Activated CD8-positive, alpha-beta memory T cell treated with anti-CD3 and anti-CD28 coated beads for 36 hours (primary cell): ENCODE data around the gene EME2. TPM values are rescaled to one million over a fixed set of nuclear protein-coding genes. Genes with fewer than 3 reads are reported as not detected.

ENCODE experiments used
- CTCF ChIA-PET: fragments of 350-600 bp; sonication (Branson Sonifier 250); formaldehyde crosslinking; loops from one replicate; lab custom pipeline; 2021; ENCODE audit warnings: antibody characterized with exemption; lab: Charles Lee
- POLR2A ChIA-PET: fragments of 350-600 bp; sonication (Branson Sonifier 250); formaldehyde crosslinking; loops from one replicate; lab custom pipeline; 2021; ENCODE audit warnings: antibody characterized with exemption; lab: Charles Lee
- total RNA-seq, 2 experiments: library from RNA; stranded (reverse); gene quantifications; one replicate each; pipeline ENCODE4 v1.2.3, GENCODE V29; 2021

Gene EME2
- total RNA-seq, 2 experiments from 2014 or later: 20.3 TPM

DNA sequence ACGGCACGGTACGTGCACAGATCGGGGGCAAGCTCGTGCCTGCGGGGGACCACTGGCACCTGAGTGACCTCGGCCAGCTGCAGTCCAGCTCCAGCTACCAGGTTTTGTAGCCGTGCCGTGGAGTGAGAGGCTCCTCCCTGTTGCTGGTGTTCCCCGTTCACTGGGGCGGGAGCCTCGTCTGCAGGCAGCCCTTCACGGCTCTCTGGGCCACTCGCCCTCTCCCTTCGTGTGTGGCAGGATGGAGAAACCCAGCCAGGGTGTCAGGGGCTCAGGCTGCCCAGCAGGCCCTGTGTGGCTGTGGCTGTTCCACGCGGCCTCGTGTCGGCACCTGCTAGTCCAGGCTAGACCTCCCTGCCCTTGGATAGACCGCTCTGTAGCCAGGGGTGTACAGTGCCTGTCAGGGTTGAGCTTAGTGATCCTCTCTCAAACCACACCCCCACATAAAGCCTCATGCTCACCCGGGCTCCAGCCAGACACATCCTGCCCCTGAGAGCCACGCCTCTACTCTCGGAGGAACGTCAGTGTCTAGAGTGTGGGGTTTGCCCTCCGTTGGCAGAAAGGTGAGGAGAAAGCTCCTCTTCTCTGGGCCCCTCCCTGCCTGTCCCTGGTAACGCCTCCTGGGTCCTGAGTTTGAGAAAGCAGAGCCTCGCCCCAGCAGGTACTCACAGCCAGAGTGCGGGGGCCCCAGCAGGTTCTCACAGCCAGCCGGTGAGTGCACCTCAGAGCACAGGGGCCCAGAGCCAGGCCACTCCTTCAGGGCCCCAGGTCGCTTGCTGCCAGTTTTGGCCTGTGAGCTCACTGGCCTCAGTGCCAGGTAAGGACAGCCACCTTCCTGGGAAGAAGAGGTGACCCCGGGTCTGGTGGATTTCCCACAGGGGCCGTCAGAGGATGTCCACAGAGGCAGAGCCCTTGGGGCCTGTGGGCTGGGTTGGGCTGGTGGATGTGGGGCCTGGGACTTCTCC is 29.0 kb upstream of the EME2 start:
- POLR2A ChIA-PET: interaction anchor here (0.6 kb wide), 1 partner anchor 66 kb away, joined by 3 read pairs; the partner anchor contains the start of gene JPT2
- CTCF ChIA-PET: no interaction called here

DNA sequence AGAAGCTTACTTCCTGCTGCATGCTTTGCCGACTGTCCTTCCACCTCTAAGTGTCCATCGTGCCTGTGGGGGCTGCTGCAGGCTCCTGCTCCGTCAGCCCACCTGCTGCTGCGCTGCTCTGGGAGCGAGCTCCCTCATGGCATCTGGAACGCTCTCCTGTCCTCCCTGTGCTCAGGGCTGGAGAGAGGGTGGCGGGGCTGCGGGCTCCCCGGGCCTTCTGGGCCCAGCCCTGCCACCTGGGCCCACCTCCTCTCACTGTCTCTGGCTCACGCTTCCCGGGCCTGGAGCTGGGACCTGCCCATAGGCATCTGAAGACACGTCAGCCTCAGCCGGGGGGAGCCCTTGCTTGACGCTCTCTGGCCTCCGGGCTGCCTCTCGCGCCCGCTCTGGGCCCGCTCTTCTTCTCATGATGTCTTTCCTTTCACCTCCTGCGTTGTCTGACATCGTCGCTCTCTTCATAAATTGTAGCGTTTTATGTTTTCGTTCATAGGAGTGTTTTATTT is 28.2 kb upstream of the EME2 start:
- POLR2A ChIA-PET: no interaction called here
- CTCF ChIA-PET: no interaction called here

DNA sequence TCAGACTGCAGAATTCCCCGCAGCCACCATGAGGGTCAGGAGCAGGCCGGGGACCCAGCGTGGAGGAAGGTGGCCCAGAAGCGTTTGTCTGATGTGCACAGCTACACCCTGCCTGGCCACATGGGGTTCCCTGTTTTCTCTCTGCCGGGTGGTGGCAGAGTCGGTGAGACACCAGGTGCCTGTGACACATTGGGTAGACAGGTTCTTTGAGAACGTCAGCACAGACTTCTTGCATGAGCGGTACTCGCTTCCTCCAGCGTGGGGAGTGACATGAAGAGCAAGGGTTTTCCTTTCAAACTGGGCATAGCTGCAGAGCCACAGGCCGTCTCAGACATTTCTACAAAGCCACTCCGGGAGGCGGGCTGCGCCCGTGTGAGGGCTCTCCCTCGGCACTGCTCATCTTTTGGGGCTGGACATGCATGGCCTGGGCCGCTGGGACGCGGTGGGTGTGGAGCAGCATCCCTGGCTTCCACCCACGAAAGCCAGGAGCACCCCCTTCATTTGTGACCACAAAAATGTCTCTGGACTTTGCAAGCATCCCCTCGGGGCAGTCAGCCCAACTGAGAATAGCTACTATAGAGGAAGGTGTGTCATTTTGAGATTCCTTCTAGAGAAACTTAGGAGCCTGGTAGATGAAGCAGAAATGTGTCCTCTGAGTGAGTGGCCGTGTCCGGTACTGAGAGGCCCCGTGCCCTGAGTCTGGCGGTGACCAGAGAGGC is 27.3 kb upstream of the EME2 start:
- POLR2A ChIA-PET: no interaction called here
- CTCF ChIA-PET: no interaction called here

DNA sequence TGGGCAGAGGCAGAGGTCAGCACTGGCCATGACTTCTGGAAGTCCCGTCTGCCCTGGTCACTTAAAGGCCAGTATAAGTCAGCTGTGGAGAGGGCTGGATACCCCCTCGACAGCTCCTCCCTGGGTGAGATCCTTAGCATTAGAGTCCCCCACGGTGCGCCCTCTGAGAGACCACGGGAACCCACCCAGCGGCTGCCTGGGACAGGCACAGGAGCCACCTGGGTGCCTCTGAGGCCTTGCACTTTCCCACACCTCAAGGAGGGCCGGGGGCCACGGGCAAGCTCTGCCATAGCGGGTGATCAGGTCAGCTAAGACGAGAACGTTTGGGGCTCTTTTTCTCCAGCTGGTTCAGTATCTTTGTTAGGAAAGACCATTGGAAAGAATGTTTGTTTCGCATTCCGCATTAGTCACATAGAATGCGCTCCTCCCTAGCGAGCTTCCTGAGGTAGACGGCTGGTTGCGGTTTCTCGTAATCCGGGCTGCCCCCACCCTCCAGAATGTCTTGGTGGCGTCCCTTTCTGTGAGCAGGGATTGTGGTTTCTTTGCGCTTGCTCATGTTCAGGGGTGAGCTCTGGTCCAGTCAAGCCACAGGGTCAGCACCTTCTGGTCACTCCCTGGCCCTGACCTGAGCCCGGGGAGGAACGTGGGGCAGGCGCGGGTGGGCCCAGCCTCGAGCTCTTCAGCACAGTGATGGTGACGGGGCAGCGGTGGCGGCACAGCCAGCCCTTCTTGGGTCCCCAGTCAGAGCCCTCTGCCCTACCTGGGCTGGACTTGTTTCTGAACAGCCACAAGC is 26.5 kb upstream of the EME2 start:
- CTCF ChIA-PET: no interaction called here
- POLR2A ChIA-PET: no interaction called here

DNA sequence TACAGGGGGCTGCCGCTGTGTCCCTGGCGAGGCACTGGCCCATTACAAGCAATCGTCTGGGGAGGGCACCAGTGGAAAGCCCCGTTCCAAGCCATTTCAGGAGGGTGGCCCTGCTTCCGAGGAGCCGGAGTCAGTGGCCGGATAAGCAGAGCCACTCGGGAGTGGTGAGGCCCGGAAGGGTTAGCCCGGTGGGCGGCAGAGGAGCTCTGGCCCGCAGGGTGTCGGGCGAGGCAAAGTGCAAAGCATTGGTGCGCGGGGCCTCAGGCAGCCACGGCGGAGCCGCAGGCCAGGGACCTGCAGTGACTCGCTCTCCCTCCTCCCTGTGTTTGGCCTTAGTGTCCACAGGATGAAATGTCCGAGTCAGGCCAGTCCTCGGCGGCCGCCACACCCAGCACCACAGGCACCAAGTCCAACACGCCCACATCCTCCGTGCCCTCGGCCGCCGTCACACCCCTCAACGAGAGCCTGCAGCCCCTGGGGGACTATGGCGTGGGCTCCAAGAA is 25.9 kb upstream of the EME2 start:
- POLR2A ChIA-PET: no interaction called here
- CTCF ChIA-PET: no interaction called here

DNA sequence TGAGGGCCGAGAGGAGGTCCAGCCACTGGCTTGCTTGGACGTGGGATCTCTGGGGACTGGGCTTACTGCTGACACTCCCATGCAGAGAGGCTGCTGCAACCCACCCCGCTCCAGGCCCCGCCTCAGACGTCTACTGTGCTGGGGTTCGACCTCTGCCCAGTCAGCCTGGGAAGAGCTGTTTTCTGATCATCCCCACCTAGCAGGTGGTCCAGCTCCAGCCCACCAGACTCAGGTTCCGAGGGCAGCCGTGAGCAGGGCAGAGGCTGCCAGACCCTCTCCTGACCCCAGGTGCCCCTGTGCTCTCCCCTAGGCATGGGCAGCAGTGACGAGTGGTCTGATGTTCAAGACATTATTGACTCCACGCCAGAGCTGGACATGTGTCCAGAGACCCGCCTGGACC is 24.7 kb upstream of the EME2 start:
- ChIA-PET CTCF (no interaction called here), POLR2A (no interaction called here)

DNA sequence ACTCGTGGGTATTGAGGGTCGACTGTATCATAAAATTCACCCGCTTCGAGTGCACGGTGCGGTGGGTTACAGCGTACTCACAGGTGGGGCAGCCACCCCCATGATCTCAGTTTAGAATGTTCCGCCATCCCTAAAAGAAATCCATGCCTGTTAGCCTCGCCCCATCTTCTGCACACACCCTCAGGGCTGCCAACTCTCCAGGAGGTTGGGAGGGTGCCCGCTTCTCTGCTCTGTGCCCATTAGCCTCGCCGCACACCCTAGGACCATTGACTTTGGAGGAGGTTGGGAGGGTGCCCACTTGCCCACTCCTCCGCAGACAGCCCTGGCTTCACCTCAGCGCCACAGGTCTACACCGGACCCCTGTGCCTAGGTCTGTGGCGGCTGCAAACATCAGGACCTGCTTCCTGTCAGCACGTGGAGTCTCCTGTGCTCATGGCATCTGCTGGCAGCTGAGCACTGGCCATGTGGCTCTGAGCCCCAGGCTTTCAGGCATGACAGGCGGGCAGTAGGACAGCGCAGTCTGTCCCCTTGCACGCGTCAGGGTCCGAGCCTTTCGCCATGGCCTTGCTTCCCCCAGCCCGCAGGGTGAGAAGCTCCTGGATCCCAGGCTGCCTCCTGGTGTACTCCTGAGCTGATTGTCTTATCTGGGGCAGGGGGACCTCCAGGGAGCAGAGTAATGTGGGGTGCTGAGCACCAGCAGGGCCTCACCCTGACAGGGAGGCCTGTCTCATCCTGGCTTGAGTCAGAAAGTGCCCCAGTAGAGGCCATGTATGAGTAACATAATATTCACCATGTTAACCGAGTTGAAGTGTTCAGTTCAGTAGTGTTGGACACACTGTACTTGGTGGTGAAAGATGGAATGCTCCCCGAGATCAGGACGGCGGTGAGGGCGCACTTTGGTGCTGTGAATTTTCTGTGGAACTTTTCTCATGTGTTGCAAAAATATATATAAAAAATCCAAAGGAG is 23.2 kb upstream of the EME2 start:
- ChIA-PET POLR2A (no interaction called here), CTCF (no interaction called here)

DNA sequence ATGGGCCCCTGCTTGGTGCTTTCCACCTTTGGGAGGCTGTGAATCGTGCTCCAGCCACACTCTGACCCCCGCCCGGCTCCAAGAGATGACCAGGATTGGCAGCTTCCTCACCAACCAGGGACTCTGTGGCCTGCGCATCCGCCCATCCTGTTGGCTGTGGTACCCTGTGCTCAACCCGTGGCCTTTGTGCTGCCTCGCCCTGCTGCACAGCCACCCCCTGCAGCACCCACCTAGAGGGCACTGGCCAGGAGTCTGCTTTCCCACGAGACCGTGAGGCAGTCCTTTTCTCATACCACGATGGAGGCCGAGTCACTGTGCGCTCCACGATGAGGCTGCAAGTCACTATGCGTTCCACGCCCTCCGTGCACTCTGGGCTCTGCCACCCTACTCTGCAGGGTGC is 20.7 kb upstream of the EME2 start:
- ChIA-PET CTCF (no interaction called here), POLR2A (no interaction called here)

DNA sequence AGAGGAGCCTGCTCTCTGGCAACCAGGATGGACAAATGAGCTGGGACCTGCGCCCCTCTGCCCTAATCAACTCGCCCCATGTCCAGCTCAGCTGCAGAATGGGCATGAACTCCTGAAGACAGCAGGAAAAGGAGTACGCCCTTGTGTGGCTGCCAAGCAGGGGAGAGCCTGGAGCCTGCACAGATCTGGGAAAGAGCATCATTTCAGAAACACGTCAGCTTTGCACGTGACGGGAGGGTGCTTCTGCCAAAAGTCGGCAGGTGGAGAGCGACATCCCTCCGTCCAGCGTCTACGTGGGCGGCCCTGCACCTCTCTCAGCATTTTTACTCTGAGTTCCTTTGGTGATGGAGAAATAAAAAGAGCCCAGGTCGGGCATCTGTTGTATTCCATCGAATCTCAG is 19.8 kb upstream of the EME2 start:
- ChIA-PET CTCF (no interaction called here), POLR2A (interaction anchor here (0.7 kb wide), 1 partner anchor 400 kb away, joined by 4 read pairs; no protein-coding TSS in a partner anchor)

DNA sequence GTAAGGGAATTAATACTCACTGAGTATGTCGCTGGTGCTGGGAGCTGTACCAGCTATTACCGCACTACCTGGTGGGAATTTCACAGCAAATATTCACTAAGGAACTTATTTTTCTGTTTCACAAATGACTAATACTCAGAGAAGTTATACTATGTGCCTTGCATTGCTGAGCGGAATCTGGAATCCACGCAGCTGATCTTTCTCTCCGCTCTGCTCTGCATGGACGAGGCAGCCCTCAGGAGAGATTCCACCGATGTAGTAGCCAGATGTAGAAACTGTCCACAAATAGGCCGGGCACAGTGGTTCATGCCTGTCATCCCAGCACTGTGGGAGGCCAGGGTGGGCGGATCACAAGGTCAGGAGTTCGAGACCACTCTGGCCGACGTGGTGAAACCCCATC is 18.4 kb upstream of the EME2 start:
- ChIA-PET CTCF (interaction anchor here (0.6 kb wide), 1 partner anchor 761 kb away, joined by 4 read pairs; no protein-coding TSS in a partner anchor), POLR2A (no interaction called here)

DNA sequence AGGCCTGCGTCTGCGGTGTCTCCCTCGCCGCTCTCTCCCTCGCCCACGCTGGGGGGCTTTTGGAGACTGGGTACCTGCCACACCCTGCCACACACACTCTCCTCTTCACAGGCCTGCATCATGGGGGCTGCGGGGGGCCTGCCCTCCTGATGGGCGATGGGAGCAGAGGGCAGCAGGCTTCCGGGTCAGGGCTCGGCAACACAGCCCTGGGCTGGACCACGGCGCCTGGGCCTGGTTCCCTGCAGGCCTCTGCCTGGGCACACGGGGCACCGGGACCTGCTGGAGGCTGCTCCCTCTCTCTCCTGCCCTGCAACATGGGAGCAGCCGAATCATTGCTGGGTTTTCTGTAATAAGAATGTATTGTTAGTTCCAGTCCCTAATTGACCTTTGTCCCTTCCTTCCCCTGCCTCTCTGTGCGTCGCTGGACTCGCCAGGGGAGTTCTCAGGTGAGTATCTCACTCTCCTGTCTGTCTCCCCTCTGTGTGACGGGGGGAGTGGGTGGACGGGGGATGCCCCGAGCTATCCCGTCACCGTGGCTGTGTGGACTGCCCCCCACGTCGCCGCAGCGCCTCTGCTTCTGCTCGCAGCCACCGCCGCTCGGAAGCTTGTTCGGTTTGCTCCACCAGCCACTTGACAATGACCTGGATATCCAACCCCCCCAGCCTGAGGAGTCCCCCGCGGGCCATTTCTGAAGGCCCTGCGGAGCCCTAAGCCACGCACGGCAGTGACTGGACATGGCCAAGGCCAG is 14.7 kb upstream of the EME2 start:
- POLR2A ChIA-PET: no interaction called here
- CTCF ChIA-PET: no interaction called here

DNA sequence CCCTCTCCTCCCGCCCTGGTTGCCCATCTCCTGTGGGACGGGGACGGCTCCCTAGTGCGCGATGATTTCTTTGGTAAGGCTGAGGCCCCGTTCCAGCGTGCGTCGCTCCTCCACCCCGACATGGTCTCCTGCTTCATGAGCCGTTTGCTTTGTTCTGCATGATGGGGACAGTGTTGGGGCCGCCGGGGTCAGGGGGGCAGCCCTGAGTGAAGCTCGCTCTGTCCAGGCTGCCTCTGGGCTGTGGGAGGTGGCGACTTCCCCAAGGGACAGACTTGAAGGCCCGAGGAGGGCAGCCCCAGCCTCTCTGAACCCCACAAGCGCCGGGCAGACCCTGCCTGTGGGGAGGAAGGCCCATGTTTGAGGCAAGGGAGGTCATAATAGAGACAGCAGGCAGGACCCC is 13.7 kb upstream of the EME2 start:
- ChIA-PET POLR2A (no interaction called here), CTCF (no interaction called here)

DNA sequence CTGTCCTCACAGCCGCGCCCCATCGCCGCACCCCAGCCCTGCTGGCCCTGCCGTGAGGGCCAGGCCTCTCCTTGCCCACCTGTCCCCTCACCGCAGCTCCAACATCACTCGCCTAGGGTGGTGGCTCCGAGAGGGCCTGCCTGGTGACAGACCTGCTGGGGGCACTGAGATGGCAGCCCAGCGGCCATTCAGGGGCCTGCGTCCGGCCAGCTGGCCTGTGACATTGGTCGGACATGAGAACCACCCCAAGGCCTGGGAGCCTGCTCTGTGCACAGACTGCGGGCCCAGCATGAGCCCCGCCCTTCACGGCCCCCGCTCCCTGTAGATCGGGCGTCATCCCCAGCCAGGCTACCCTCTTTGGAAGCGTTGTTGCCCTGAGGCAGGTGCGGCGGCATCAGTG is 13.1 kb upstream of the EME2 start:
- ChIA-PET CTCF (no interaction called here), POLR2A (no interaction called here)

DNA sequence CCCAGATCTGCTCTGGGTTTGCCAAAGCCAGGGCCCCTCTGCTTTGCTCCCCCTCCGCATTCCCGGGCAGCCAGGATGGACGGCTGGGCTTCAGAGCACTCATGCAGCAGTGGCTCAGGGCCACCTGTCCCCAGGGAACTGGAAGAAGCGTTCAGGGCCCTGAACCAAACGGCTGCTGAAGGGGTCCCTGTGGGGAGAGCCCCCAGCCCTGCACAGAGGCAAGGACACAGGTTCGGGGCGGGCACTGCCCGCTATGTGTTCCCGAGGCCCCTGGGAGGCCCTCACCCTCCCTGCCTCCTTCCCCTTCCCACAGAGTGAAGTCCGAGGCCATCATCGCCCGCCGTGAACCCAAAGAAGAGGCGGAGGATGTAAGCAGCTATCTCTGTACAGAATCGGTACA is 11.7 kb upstream of the EME2 start:
- ChIA-PET POLR2A (no interaction called here), CTCF (no interaction called here)

DNA sequence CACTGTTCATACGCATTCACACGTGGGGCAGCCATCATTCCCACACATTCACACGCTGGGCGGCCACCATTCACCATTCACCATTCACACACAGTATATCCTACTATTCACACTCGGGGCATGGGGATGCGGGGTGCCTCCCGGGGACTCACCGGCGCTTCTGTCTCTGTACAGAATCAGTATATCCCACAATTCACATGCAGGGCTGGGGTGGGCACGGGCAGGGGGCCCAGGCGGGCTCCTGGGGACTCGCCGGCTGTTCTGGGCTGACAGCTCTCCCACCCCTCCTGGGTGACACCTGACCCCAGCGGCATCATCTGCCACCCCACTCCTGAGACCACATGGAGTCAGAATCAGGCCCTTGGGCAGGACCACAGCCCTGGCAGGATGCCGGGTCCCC is 10.9 kb upstream of the EME2 start:
- ChIA-PET POLR2A (no interaction called here), CTCF (no interaction called here)

DNA sequence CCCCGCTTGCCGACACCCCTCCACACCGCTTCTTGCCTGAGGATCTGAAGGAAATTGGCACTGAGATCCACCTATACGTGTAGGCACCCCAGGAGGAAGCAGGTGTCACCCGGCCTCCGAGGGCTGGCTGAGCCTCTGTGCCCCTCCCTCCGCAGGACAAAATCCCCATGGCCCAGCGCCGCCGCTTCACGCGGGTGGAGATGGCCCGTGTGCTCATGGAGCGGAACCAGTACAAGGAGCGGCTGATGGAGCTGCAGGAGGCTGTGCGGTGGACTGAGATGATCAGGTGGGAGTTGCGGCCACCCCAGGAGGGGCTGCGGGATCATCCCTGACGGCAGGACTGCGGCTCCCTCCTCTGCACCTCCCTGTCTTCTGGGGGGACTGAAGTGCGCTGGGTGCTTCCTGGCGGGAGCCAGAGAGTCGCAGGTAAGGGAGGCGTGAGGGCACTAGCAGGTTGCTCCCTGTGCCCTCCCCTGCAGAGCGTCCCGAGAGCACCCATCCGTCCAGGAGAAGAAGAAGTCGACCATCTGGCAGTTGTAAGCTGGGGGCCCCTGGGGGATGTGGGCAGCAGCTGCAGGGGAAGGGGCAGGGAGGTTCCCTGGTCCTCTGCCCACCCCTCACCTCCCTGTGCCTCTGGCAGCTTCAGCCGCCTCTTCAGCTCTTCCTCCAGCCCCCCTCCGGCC is 10.3 kb upstream of the EME2 start:
- ChIA-PET POLR2A (no interaction called here), CTCF (no interaction called here)

DNA sequence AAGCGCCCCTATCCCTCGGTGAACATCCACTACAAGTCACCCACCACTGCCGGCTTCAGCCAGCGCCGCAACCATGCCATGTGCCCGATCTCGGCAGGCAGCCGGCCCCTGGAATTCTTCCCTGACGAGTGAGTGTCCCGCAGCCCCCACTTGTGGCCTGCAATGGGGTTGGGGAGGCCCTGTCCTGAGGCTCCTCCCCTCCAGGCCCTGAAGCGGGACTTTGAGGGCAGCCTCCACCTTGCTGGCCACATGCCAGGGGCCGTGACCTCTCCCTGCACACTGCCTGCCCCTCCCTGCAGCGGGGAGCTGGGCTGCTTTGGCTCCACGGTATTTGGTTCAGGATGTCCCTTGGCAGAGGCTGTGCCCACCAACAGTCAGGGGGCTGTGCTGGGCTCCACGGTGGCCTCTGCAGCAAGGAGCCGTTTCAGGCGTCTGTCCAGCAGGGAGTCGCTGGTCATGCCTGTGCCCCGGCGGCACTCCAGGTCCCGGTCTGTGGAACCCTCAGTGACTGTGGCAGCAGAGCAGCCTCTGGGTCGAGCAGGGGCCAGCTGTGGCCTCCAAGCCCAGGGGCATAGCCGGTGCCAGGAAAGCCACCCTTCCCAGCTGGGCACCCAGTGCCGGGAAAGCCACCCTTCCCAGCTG is 9.6 kb upstream of the EME2 start:
- POLR2A ChIA-PET: no interaction called here
- CTCF ChIA-PET: no interaction called here
